HCEC 1CT (cell line): ENCODE data around the gene NME8.

Experiments used
- DNase-seq: peaks from one replicate; pipeline ENCODE4 v3.0.0-alpha.2; 2017

Gene NME8

DNA sequence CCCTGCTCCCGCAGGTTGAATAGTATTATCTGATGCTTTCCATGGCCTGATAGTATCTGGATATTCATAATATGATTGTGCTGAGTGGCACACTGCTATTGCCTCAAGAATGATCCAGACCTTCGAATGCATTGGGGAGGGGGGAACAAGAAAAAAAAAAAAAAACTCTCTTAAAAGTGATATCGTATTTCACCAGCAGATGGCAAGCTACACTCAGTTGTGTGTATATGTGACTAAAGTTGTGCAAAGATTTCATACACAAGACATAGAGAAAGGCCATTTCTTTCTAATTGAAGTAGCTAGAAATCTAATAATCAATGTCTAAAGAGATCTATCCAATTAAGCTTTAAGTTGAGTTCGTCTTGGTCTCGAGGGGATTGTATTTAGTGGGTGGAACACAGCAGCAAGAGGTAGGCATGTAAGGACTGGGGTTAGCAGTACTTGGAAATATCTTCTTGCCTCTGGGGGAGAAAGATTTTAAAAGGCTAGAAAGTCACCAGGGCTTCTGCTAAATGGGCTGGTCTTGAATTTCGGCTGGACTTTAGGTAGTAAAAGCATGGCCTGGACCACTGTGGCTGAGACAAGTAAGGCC is 52.9 kb downstream of the NME8 start:
- DNase-seq, result no peak

DNA sequence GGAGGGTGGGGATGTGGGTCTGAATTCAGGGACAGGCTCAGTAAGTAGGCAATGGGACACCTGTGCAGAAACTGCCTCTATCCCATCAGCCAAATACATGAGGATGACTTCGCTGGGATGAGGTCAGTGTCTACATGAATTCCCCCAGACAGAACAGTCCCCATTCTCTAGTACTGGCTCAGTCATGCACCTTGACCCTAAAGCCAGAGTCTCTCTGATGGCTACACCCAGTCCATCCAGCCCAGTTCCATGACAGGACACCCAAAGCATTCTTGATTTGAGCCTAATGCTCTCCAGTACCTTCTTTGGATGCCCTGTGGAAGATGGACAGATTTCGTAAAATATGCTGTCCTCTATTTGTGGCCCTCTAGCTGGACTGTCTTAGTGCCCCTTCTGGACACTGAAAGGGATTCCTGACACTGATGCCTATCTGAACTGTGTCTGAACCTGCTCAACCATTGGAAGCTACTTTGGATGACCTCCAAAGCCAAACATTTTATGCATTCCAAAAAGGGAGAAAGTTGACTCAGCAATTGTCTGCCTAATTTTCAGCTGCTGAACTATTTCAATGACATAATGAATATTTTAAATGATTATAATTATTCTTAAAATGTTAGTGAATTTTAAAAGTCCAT is 53.6 kb downstream of the NME8 start:
- DNase-seq, result no peak

DNA sequence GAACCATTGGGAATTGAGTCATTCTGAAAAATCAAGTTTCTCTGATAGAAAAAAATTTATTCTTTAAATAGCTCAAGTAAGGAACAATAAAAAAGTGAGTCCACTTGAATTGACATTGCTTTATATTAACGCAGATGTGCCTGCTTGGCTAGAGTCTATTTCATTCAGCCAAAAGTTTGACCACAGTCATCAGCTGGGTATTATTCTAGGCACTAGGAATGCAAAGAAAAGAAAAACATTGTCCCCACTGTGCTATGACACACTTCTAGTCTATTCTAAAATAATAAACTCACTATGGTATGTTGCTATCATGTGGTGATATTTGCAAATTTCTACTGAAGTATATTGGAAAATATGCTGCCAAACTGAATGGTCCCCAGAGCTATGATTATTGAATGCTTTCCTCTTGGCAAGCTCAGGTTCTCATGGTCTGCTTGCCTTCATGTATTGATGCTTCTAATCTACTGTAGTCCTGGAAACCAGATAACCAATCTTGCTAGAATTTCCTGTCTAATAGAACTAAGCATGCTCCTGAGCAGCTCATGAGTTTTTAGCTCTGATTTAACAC is 59.9 kb downstream of the NME8 start:
- DNase-seq, result no peak

DNA sequence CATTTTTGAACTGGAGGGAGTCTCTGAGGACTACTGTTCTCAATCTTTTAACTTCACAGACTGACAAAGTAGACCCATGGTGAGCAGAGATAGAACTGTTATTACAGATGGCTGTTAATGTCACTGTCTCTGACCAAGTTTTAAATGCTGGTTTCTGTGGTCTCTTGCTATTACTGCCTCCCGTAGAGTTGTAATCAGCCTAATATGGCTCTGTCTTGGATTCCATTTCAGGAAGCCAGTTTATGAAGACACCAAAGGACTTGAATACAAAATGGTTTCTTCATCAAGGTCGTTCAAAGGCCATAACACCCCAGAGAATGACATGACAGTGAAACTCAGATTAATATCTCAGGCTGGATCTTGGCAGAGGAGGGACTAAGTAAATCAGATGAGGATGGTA is 64.4 kb downstream of the NME8 start:
- no peak for DNase-seq

DNA sequence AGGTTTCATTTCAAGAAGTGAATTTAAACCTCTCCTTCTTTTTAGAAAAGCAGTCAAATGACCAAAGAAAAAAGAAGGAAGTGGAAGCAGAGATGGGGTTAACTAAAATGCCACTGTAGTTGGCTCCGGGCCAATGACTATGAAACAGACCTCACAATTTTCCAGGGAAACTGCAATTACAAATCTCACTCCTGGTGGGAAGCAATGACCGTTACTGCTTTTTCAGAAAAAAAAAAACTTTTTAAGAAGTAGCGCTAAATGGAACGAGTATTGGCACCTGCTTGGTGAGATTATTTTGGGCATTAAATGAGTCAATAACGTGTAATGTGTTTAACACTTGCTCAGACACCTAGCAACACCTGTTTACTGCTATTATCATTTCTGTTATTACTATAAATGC is 67.0 kb downstream of the NME8 start:
- DNase-seq, result no peak

DNA sequence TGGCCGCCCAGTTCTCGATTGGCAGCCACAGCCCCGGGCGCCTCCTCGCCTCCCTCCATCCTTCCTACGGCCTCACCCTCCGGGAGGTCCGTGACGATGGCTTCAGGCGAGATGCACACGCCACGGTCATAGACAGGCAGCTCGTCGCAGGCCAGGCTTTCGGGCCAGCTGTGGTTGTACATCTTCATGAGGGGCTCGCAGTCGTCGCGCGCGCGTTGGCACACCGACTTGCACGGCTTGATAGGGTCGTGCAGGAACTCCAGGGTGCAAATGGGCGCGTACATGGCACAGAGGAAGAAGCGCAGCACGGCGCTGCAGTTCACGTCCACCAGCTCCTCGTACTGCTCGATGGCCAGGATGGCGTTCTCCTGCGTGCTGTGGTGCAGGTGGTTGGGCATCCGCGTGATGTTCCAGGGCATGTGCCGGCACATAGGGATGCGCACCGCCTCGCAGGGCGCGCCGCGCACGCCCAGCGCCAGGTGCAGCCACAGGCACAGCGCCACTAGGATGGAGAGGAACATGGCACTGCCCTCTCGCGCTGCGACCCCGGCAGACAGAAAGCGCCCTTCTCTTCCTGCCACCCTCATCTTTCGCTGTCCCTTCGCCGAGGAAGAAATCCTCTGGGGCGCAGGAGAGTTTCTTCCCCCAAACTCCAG is 67.7 kb downstream of the NME8 start:
- DNase-seq, result no peak

DNA sequence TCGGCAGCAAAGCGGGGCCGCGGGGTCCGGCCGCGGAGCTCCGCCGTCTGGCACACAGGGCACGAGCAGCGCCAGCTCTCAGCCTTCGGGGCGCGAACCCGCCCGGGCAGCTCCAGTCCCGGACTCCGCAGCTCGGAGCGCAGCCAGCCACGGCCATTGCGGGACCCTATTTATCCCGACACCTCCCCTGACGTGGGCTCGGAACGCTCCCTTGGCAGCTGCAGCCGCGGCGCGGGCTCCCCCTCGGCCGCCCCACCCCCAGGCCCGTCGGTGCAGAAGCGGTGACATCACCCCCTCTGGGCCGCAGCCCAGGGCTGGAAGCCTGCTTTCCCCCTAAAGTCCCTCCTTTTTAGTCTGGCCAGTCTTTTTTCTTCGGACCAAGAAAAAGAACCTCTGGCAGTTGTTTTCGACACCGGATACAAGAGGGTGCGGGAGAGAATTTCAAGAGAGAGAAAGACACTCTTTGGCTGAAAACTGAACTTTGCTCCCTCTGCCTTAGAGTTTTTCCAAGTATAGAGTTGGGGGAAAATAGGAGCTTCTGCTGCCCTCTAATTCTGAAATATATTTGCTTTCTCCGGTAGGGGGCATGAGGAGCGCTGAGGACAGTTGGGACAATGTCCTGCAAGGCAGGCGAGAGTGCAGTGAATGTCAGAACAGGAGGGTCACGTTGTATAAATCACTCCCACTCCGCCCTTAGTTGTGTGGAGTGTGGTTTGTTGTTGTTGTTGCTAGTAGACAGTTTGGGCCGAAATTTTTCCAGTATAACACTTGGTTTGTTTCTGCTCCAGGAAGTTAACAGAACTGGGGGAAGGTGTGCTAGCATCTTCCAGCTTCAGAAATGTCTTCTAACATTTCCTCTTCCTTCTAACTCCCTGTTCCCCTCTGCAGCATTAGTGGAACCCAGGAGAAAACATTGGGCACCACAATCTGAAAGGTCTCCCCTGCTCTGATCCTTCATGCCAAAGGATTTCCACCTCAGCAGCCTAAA is 68.6 kb downstream of the NME8 start, which contains the start of gene SFRP4:
SFRP4 (minus strand) TSS at position 145 of the 988 bp plus-strand sequence. CDS start 280 bp downstream, outside the sequence.
- DNase-seq, result no peak

DNA sequence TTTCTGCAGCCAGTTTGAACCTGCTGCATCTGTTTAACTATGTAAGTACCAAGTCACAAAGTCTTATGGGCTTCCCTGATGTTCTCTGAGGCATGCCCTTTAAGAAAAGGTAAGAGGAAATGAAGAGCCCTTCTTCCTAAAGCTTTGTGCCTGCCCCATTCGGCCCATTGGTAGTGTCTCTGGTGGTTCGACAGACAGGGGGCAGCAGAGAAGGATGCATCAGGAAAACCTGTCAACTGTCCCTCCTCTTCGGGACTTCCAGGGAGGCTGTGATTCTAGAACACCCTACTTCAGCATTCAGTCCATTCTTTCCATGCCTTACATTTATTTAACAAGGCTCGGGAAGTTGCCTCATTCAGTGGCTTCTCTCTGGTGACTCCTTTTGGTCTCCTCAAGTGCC is 70.1 kb downstream of the NME8 start:
- no peak for DNase-seq

DNA sequence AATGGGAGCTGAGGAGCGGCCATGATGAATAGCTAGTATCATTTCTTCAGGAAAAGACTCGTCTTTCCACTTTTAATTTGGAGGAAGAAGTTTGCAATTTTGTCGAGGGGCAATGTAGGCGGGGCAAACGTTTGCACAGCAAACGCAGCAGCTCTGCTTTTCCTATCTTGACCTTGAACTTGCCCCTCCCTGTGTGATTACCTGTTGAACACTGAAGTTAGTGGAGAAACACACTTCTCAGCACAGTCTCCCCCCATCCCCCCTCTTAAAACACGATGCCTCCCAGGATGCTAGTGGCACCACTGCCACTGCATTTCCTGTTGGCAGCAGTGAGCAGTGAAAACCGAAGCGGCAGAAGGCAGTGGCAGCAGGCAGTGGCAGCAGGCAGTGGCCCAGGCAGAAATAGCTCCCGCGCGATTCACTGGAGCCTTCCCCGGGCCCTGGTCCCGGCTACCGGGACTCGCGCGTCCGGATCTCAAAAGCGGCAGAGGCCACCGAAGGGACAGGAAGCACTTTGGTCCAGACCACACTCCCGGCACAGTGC is 72.0 kb downstream of the NME8 start, which contains the start of gene EPDR1:
EPDR1 (plus strand) TSS at position 336 of the 544 bp plus-strand sequence. CDS start 300 bp downstream, outside the sequence.
- DNase-seq, result no peak

DNA sequence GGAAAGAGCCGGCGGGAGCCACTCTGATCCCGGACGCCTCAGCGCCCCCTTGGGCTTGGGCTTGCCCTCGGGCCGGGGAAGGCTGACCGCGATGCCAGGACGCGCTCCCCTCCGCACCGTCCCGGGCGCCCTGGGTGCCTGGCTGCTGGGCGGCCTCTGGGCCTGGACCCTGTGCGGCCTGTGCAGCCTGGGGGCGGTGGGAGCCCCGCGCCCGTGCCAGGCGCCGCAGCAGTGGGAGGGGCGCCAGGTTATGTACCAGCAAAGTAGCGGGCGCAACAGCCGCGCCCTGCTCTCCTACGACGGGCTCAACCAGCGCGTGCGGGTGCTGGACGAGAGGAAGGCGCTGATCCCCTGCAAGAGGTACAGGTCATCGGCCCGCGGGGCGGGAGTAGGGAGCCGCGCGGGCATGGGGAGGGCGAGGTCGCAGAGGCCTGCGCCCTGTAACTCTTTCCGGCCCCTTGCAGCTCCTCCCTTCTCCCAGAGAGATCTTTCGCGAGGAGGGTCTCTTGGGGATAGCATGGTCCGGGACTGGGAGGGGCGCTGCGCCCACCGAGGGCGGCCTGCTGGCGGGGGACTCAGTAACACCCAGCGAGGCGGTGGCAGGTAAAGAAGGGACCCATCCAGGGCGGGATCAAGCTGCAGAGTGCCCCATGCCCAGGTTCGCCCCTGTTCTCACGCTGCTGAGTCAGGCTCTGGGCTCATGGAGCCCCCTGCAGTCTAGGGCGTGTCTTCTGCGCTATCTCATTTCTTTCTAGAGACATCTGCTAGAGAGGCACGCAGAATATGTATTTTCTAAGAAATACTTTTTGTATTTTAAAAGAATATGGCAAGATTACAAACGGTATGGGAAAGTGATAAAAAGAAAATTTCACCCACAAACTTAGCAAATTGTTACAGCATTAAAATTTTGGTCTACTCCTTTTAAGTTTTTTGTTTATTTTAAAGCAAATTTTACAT is 72.7 kb downstream of the NME8 start:
- DNase-seq, result no peak

DNA sequence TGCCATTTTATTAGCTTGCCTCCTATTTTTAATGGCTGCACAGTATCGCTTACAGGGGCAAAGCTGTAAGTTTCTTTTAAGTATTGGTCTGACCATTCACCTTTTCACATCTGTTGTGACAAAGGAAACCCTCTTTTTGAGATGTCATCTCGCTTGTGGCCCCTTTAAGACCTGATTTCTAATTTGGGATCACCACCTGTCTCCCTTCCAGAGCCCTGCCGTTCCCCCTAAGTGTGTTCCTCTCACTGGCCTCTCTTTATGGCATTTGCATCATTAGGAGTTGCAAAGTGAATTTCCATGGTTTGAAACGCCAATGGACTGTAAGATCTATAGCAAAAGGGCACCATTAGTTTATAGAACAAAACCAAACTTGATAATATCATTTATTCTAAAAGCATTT is 73.5 kb downstream of the NME8 start:
- DNase-seq, result no peak

DNA sequence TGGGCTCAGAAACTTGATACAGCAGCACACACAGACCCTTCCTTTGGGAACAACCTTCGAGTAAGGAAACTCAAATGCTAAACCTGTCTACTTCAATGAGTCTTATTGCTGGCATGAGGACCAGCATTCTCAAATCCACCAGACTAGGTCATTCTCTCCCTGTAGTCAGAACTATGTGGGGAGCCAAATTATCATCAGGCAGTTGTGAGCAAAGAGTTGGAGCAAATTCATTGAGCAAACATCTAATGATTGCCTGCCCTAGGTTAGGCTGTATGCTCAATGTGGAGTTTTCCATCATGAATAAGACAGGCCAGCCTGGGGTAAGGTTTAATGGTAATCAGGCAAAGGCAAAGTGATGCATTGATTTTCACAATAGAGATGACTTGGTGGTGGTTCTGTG is 75.6 kb downstream of the NME8 start:
- DNase-seq, result no peak

DNA sequence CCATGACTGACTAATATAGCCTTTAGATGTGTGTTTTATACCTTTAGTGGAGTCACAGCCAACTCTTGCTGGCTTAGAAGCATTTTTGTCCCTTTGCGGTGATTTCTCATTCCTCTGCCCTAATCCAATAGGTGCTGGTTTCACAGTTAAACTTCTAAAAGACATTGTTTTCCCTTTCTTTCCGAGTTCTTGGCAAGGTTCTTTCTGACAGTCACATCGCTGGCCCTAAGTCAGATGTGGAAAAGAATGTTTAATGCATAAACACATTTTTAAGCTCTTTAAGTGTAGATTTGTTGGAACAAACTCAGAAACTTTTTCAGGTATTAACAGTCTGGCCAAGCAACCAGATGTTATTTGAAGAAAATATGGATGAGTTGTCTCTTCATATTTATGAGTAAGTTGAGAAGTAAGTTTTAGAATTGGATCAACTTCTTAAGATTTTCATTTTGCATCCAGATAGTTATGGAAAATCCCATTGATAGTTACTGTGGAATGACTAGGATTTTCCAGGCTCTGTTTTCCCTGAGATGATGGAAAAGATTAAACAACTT is 76.2 kb downstream of the NME8 start:
- DNase-seq, result no peak

DNA sequence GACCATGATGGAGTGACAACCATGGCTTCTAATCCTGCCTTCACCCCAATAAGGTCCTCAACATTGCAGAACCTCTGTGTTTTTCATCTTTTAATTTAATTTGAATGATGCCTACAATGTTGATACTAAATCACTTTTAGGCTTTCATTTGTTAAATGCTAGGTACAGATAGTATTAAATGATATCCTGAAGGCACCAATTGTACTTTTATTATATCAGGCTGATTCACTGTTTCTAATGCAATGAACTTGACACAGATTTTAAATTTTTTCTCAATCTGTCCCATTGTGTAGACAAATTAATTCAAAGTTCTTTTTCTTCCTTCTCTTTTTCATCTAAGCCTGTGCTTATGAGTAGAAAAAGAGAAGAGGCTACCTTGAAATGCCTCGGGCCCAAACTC is 77.2 kb downstream of the NME8 start:
- DNase-seq, result no peak

DNA sequence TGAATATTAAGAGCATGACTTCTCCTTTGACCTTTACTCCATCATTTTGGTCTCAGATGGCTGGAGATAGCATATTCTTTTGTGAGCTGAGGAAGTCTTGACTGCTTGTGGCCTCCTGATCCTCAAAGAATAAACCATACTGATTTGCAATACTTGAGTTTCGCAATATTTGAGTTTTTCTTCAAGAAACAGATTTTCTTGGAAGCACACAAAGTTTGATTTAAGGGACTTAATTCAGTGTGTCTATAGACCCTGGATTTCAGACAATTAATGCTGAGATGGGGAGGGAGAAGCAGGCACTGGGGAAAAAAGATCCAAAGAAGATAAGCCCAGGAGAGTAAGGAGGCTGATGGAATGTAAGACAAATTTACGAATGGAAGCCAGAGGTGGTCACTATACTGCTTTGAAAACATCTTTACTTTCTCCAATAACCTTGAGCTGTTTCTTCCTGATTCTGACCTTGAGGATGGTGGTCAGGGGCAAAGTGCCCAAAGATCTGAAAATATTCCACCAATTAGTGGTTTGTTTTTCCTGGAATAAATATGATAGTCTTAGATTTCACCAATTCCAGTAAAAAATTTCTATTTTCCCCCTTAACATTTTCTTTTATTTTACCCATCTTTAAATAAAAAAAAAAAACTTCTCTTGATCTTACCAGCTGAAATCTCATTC is 79.5 kb downstream of the NME8 start:
- no peak for DNase-seq

DNA sequence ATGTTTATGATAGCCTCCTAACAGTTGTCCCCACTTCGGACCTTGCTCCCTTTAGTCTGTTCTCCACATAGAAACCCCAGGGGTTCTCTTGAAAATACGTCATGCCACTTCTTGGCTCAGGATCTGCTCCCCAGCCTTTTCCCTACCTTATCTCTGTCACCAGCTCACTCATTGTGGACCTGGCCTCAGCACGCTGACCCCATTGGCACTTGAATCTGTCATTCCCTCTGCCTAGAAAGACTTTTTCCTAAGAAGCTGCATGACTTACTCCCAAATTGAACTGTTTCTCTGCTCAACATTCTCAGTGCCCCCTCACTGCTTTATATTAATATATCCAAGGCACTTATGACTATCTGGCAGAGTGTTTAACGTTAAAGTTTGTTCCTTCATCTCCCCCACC is 80.5 kb downstream of the NME8 start:
- DNase-seq, result no peak

DNA sequence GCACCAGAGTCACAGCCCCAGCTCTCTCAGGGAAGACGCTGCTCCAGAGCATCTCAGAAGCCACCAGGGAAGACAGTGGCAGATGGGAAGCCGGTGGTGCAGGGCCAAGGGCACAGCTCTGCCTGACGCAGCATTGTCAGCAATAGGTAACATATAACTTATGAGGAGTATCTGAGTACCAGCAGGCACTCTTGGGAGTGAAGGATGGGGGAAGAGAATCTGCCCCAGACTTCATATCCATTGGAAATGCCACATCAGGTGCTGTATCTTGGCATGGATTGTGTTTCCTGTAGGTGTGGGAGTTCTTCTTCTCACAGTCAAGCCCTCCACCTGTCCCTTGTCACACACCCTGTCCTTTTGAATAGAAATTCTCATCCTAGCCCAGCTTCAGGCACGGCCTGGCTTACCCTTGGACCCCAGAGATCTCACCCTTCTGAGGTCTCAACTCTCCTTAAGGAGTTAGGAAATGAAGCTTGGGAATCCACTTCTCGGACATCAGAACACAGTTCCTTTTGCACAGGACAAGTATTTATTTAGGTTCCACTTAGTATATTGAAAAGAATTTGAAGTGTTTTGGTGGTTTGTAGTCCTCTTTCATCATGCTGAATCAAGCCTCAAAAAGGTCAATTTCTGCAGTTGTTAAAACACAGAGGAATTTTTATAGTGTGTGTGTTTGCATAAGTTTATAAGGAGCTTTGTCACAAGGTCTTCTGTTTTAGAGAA is 82.0 kb downstream of the NME8 start:
- no peak for DNase-seq

DNA sequence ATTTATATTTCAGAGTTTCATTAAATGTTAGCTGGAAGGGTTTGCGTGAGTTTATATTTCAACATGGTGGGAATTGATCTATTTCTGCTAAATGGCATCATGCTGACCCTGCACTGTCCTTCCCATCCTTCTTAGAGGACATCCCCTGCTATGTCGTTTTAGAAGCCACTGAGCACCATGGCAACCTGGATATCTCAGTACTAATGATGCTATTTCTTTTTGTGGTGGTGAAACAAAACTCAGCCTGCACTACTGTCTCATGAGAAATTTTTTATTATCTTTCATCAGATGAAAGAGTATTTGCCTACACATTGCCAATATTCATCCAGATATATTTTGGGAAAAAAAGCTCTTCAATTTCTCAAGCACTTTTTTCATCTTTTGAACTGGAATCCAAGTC is 84.1 kb downstream of the NME8 start:
- no peak for DNase-seq

DNA sequence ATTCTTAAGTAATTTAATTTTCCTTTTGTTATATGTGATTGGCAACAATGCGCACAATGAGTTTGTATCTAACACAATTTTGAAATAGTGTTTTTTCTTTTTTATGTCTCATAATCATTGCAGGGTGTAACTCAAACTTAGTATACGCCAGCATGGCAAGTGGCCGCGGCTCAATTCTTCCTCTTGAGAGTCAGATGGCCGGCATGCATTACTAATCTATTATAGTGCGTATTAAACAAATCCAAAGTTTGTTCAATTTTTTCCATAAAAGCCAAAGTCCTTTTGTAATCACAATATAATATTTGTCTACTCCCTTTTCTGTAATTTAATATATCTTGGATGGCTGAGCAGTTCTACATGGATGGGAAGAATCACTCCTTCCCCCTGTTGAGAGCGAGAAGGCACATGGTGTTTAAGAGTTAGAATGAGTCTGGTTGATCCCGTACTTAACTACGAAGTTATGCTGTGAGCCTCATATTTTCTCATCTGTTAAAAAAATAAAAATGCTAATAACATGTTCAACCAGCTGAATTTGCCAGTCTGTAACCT is 84.7 kb downstream of the NME8 start:
- DNase-seq, result no peak
